ENCODE results near the gene PLA1A.

DNA sequence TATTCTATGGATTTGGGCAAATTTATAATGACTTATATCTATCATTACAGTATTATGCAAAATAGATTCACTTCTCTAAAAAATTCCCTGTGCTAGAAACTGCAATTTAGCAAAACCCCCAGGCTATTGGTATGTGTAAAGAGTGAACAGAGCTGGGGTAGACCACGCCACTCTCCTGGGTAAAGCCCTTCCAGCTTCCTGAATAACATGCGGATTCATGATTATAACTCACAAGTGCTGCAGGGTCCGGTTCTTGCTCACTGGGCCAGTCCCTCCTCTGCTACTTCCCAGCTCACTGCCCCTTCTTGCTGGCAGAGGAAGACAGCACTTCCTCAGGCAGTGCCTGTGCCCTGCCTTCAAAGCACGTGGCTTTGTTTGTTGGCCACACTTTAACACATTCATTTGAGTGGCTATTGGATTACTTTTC, 42.4 kb upstream of the PLA1A start:
- TF ChIP-seq POLR2A (IDR thresholded peaks at IDR 0.05) (no peak), EP300 (IDR thresholded peaks at IDR 0.05) (no peak)
- TF ChIP-seq, protein P1, sequence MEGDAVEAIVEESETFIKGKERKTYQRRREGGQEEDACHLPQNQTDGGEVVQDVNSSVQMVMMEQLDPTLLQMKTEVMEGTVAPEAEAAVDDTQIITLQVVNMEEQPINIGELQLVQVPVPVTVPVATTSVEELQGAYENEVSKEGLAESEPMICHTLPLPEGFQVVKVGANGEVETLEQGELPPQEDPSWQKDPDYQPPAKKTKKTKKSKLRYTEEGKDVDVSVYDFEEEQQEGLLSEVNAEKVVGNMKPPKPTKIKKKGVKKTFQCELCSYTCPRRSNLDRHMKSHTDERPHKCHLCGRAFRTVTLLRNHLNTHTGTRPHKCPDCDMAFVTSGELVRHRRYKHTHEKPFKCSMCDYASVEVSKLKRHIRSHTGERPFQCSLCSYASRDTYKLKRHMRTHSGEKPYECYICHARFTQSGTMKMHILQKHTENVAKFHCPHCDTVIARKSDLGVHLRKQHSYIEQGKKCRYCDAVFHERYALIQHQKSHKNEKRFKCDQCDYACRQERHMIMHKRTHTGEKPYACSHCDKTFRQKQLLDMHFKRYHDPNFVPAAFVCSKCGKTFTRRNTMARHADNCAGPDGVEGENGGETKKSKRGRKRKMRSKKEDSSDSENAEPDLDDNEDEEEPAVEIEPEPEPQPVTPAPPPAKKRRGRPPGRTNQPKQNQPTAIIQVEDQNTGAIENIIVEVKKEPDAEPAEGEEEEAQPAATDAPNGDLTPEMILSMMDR (IDR thresholded peaks at IDR 0.05), result no peak

Data from upper lobe of left lung (tissue), 4 donors.